Fibroblast of lung (primary cell): ENCODE measurements around the gene GNAL.

Experiments
- CTCF ChIP-seq, 2 donors: IDR thresholded peaks in 1 of 2; conservative IDR thresholded peaks in 1 of 2; 1 replicate in 1 of 2; 2 replicates in 1 of 2; pipeline ENCODE4 v1.5.1; 2011 to 2012; ENCODE audit warnings: low read length in 2 of 2, control low read depth in 1 of 2, inconsistent platforms in 1 of 2, low read depth in 1 of 2, mild to moderate bottlenecking in 1 of 2
- EZH2 ChIP-seq: IDR thresholded peaks from 2 replicates; pipeline ENCODE4 v1.5.1; 2012; ENCODE audit warnings: low read length, control low read depth, mild to moderate bottlenecking; ENCODE audit errors: missing control alignments

GRCh38 chr18:11820697-11821096, 131.6 kb downstream of the GNAL start:
- TF ChIP-seq CTCF (conservative IDR thresholded peaks at IDR 0.05 in 1 of 2, IDR thresholded peaks at IDR 0.05 in 1 of 2; ENCODE audit: low read depth in 1 of 2, low read length in 2 of 2) = no peak
- TF ChIP-seq EZH2 = no peak
